ENCODE data around the gene TNNI2.
"Not testable (repeated sequence)": the region's sequence is repeated elsewhere in the genome, so short reads cannot be mapped to it uniquely, and the experiment has no call there.

Gene TNNI2

DNA sequence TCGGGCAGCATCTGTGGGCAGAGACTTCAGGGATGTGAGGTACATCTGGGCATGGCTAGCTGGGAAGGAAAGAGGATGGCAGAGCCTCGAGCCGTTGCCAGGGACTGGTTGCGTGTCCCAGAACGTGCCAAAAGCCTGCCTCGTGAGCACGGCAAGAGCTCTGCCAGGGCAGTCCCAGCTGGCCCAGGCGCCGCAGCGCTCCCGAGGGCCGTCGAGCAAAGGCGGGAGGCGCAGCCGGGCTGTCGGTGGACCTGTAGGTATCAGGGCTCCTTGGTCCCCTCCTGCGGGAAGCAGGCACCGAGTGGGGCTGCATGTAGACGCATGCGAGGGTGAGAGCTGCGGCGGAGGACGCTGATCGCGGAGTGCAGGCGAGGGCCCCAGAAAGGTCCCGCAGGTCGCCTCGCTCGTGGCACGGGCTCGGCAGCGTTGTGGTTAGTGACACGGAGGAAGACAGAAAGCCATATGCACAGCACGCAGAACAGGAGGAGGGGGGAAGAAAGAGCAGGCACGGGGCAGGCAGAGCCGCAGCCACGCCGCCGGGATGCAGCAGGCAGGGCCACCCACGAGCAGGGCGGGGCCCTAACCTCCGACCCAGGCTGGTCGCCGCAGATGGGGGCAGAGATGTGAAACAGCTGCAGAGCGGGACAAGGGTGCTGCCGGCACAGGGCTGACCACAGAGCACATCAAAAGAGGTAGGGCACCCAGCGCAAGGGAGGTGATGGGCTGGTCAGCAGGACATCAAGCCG is 32.1 kb downstream of the TNNI2 start:
- peaks cover 41% of the 10 kb centered on the region for H3K4me1 Mint-ChIP-seq
- no peaks in the 10 kb centered on the region for H3K36me3 Mint-ChIP-seq (ENCODE audit: low read depth)
- DNase-seq, result peak; percentile 36
- H3K27ac Mint-ChIP-seq, result no peak overlapping the region
- no peak for TF ChIP-seq CTCF (IDR thresholded peaks at IDR 0.05)
- no peaks in the 10 kb centered on the region for H3K9me3 Mint-ChIP-seq
- H3K27me3 Mint-ChIP-seq (ENCODE audit: low read depth, poor library complexity), result peaks cover 27% of the 10 kb centered on the region
- H3K4me3 Mint-ChIP-seq, result no peak overlapping the region

DNA sequence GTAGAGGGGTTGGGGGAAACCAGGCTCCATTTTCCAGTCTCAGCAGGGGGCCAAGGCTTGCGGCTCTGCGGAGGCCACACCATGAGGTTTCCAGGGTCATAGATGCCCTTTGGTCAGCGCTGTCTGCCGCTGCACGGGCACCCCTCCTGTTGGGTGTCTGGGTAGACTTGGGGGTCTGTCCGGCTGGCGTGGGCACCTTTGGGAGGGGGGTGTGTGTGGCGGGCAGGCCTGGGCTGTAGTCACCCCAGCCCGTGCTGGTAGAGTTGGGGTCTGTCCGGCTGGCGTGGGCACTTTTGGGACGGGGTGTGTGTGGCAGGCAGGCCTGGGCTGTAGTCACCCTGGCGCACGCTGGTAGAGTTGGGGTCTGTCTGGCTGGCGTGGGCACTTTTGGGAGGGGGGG is 32.8 kb downstream of the TNNI2 start:
- peaks cover 44% of the 10 kb centered on the region for H3K4me1 Mint-ChIP-seq
- no peak for DNase-seq
- H3K36me3 Mint-ChIP-seq (ENCODE audit: low read depth), result no peaks in the 10 kb centered on the region
- no peak overlapping the region for H3K27ac Mint-ChIP-seq
- TF ChIP-seq CTCF (IDR thresholded peaks at IDR 0.05), result no peak
- H3K27me3 Mint-ChIP-seq (ENCODE audit: low read depth, poor library complexity), result peaks cover 28% of the 10 kb centered on the region
- no peaks in the 10 kb centered on the region for H3K9me3 Mint-ChIP-seq
- no peak overlapping the region for H3K4me3 Mint-ChIP-seq

GRCh38 chr11:1872267-1872985 is 33.6 kb downstream of the TNNI2 start:
- no peak overlapping the region for H3K4me3 Mint-ChIP-seq
- DNase-seq, result no peak
- peaks cover 46% of the 10 kb centered on the region for H3K4me1 Mint-ChIP-seq
- peaks cover 30% of the 10 kb centered on the region for H3K27me3 Mint-ChIP-seq (ENCODE audit: low read depth, poor library complexity)
- no peak overlapping the region for H3K27ac Mint-ChIP-seq
- no peaks in the 10 kb centered on the region for H3K36me3 Mint-ChIP-seq (ENCODE audit: low read depth)
- no peak for TF ChIP-seq CTCF (IDR thresholded peaks at IDR 0.05)
- no peaks in the 10 kb centered on the region for H3K9me3 Mint-ChIP-seq

DNA sequence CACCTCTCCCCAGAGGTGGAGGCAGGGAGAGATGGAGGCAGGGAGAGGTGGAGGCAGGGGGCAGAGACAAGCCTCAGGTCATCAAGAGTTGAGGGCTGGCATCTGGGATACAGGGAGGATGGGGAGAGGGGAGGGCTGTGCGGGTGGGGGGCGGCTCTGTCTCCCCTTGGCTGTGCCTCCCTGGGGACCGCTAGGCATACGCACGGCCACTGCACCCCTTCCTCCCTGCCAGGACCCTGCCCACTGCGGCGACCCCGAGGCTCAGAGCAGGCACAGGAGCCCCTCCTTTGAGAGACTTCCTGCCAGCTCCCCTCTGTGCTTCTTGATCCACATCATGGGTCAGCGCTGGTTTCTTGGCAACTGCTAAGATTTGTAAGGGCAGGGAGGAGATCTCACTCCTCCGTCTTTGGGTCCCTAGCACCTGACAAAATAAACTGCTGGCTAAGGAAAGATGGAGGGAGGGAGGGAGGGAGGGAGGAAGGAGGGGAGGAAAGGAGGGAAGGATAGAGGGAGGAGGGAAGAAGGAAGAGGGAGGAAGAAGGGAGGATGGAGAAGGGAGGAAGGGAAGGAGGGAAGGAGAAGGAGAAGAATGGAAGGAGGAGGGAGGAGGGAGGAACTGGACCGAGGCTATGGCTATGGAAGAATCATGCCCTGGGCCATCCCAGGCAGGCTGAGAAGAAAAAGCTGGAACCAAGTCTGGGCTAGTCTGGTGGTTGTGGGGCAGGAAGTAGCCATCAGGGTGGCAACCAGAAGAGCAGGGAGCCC is 34.4 kb downstream of the TNNI2 start:
- Mint-ChIP-seq H3K27me3 (ENCODE audit: low read depth, poor library complexity) (peaks cover 30% of the 10 kb centered on the region), H3K4me1 (peaks cover 46% of the 10 kb centered on the region), H3K27ac (peak overlapping the region; percentile 88)

DNA sequence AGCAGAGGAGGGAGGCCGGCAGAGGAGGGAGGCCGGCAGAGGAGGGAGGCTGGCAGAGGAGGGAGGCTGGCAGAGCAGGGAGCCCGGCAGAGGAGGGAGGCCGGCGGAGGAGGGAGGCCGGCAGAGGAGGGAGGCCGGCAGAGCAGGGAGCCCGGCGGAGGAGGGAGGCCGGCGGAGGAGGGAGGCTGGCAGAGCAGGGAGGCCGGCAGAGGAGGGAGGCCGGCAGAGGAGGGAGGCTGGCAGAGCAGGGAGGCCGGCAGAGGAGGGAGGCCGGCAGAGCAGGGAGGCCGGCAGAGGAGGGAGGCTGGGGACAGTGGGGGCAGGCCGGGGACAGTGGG is 35.0 kb downstream of the TNNI2 start:
- H3K36me3 Mint-ChIP-seq (ENCODE audit: low read depth); DNase-seq; H3K4me3 Mint-ChIP-seq; H3K9me3 Mint-ChIP-seq: not testable (repeated sequence)
- Mint-ChIP-seq H3K27ac (peak overlapping the region; percentile 88), H3K4me1 (peaks cover 45% of the 10 kb centered on the region), H3K27me3 (ENCODE audit: low read depth, poor library complexity) (peaks cover 30% of the 10 kb centered on the region)

More for the DNA sequence above, 34.4 kb downstream of the TNNI2 start:
- no peak for TF ChIP-seq CTCF (IDR thresholded peaks at IDR 0.05)
- H3K4me3 Mint-ChIP-seq, result no peak overlapping the region
- no peaks in the 10 kb centered on the region for H3K9me3 Mint-ChIP-seq
- no peaks in the 10 kb centered on the region for H3K36me3 Mint-ChIP-seq (ENCODE audit: low read depth)
- DNase-seq, result peak; percentile 45

DNA sequence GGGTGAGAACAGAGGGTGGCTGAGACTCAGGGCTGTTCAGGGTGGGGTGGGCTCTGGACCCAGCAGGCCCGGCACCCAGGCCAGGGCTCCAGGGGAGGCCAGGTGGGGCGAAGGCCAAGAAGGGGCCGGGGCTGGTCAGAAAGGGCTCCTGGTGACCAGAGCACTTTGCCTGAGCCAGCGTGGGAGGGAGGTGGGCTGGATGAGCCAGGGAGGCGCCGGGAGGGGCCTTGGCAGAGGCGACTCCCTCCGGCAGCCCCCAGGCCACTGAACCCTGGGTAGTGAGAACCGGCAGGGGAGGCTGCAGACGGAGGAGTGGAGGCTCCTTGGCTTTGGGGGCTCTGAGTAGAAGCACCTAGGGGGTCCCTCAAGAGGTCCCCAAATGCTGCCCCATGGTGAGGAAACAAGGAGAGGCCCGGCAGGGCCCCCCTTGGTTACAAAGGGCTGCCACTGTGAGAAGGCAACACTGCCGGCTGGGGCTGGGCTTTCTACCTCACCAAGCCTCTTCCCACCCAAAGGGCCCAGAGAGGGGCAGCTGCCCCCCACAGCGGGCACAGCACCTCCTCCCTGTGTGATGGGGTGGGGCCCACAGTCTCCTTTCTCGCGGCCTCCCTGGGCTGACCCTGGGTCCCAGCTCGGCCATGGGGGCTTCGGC is 35.8 kb downstream of the TNNI2 start:
- not testable (repeated sequence) for H3K4me3 Mint-ChIP-seq; H3K36me3 Mint-ChIP-seq (ENCODE audit: low read depth); H3K9me3 Mint-ChIP-seq; H3K27ac Mint-ChIP-seq
- H3K27me3 Mint-ChIP-seq (ENCODE audit: low read depth, poor library complexity), result peaks cover 24% of the 10 kb centered on the region
- H3K4me1 Mint-ChIP-seq, result peaks cover 37% of the 10 kb centered on the region
- peak; percentile 9 for DNase-seq
